NB4 (cell line): Measurements from ENCODE around the gene CHST14.

Experiments
- MYC ChIP-seq: IDR thresholded peaks from 2 replicates; pipeline ENCODE4 v1.6.1; 2011; ENCODE audit warnings: low read depth, low read length
- POLR2A ChIP-seq: IDR thresholded peaks from 2 replicates; pipeline ENCODE4 v1.6.1; 2011; ENCODE audit warnings: mild to moderate bottlenecking; ENCODE audit not compliant: insufficient read length; ENCODE audit errors: extremely low read depth
- TF ChIP-seq, protein P1 (sequence below): IDR thresholded peaks from one replicate; pipeline ENCODE4 v1.5.1; 2012; ENCODE audit warnings: low read depth, low read length

DNA sequence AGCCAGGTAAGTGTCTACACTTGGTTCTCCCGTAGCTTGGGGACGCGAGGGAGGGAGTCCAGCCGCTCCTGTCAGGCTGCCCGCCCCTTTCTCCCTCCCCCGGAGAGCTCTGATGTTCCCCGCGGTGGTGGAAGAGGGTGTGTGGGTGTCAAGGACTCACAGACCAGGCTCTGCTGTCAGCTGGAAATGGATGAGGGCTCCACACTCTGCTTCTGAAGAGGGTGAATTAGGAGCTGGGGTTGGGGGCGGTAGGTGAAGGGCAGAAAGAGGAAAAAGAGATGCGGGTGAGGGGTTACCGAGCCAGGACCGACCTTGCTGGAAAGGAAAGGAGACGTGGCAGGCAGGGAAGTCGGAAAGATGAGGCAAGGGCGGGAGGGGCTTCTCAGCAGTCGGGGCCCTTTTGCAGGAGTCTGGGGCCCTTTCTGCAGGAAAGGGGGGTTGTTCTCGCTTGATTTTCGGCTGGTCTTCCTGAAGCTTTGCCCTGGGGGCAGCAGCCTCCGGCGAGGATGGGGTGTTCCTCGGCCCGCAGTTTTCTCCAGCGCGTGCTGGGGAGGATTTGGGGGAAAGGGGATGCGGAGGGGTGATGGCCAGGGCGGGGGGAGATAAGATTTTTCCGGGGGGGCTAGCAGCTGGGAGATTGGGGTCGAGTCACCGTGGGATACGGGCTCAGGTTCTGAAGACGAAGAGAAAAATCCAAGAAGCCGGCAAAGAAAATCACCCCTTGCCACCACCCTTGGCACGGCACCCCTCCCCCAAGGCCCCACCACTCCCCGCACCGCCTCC is 30.6 kb upstream of the CHST14 start:
- TF ChIP-seq, protein P1, sequence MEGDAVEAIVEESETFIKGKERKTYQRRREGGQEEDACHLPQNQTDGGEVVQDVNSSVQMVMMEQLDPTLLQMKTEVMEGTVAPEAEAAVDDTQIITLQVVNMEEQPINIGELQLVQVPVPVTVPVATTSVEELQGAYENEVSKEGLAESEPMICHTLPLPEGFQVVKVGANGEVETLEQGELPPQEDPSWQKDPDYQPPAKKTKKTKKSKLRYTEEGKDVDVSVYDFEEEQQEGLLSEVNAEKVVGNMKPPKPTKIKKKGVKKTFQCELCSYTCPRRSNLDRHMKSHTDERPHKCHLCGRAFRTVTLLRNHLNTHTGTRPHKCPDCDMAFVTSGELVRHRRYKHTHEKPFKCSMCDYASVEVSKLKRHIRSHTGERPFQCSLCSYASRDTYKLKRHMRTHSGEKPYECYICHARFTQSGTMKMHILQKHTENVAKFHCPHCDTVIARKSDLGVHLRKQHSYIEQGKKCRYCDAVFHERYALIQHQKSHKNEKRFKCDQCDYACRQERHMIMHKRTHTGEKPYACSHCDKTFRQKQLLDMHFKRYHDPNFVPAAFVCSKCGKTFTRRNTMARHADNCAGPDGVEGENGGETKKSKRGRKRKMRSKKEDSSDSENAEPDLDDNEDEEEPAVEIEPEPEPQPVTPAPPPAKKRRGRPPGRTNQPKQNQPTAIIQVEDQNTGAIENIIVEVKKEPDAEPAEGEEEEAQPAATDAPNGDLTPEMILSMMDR: no peak
- TF ChIP-seq POLR2A (peak; percentile 19), MYC (no peak)
